NCI-H510A treated with DMSO at 0.1 percent for 48 hours (cell line): ENCODE data around the gene MAN1A1.

Source experiments
- DNase-seq: peaks from one replicate; lab custom pipeline; 2025; lab: John Stamatoyannopoulos, UW

The MAN1A1 gene

DNA sequence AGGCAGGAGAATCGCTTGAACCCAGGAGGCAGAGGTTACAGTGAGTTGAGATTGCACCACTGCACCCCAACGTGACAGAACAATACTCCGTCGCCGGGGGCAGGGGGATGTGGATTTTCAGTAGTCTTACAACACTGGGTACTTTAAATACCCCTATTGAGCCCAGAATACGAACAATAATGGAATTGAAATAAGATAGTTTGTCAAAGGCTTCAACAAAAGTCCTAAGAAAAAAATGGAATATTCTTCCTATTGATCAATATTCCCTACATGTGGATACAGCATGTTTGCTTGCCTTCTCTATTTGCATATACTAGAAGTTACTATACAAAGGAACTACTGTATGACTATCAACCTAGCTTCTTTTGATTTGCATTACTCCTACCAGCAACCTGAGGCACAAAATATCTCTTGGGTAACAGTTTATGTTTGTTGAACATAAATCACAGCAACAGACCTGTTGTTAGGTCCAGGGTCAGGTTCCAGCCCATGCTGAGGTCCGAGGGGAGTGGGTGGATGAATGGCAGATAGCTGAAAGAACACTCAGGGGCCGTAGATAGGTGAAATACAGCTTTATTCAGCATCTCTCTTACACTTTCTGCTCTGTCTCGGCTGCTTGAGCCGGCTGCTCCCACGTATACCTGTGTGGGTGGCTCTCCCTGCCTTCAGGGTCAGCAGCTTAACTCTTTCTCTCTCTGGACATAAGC is 23.8 kb downstream of the MAN1A1 start:
- no peak for DNase-seq

DNA sequence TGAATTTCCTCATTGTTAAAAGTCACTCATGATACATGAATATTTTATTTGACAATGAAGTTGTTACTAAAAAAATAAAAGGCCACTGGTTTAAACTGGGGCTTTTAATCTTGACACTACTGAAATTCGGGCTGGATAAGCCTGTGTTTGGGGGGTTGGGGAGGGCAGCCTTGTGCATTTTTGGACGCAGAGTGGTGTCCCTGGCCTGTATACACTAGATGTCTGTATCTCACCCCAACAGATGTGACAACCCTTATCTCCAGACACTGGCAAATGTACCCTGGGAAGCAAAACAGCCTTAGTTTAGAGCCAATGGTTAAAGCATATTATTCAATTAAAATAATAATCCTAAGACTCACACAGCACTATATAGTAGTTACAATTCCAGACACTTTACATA is 24.8 kb downstream of the MAN1A1 start:
- no peak for DNase-seq

DNA sequence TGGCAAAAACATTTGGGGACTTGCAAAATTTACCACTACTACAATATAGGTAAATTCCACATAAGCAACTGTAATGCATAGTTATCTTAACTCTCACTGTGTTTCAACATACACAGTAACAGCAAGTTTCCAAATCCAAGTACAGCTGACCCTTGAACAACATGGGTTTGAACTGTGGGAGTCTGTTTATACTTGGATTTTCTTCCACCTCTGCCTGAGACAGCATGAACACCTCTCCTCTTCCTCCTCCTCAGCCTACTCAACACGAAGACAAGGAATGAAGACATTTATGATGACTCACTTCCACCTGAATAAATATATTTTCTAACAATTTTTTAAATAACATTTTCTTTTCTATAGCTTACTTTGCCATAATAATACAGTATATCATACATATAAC is 25.6 kb downstream of the MAN1A1 start:
- DNase-seq = no peak

DNA sequence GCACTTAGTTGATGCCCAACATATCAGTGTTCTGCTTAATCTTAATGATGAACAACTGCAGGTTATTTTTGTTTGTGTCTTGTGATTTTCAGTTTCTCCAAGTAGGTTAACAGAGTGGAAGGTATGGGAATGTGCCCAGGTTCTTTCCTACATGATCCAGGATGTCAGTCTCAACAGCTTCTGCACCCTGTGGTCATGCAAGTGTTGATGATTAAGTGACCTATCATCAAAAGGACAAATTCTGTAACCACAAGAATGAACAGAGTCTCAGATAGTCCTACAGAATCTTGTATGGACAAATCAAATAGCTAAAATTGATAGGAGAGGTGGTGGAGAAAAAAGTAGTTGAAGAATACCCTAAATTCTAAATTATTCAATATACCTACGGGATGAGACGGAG is 26.1 kb downstream of the MAN1A1 start:
- no peak for DNase-seq

DNA sequence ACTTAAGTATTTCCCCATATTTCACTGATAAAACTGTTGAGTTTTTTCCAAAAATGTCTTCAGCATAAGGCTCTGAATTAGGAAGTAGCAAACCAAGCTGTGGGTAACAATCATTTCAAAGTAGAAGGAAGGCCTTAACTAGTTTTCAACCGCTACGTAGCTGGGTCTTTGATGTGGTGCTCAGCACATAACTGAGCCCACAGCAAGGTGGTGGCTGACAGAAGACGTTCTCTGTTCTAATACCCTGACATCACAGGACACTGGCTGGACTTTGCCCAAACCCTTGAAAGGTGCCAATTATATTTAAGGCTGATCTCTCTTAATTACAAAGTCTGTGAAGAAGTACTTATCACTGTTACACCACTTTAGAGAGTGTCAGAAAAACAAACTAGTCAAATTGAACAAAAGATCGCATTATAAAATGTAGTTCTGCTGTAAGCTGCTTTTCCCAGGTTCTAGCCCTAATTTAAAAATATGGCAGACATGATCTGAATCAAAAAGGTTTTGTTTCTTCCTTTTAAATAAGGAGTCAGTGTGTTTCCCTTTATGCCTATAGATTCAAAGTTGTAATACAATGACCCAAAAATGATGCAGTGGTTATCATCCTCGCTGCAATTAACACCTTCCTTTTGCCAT is 26.7 kb downstream of the MAN1A1 start:
- DNase-seq = no peak

DNA sequence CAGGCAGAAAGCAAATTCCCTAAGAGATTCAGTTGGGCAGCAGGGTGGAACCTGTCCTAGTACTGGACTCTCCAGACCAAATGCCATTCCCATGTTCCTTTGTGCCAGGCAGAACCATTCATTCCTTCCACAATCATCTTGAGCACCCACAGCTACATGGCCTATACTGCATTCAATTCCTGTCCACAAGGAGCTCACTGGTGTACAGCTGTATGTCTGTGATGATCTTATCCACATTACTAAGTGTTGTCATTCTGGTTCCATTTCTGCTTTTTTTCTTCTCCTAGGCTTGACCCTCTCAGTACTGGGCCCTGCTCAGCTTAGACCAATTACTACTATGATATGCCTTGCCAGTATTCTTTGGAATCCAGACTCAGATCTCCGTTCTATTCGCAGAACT is 27.5 kb downstream of the MAN1A1 start:
- DNase-seq = no peak

DNA sequence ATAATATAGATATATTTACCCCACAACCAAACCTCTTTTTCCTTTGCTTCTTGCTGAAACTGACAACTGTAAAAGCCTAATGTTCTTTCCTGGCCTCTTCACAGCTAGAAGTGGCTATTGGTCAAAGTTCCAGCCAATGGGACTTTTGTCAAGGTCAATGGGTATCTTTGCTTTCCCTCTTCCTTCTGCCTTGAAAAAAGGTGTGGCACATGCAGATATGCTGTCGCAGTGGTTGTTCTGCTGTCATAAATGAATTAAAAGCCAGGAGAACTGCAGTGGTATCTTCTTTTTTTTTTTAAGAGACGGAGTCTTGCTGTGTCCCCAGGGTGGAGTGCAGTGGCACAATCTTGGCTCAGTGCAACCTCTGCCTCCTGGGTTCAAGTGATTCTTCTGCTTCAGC is 29.9 kb downstream of the MAN1A1 start:
- no peak for DNase-seq

DNA sequence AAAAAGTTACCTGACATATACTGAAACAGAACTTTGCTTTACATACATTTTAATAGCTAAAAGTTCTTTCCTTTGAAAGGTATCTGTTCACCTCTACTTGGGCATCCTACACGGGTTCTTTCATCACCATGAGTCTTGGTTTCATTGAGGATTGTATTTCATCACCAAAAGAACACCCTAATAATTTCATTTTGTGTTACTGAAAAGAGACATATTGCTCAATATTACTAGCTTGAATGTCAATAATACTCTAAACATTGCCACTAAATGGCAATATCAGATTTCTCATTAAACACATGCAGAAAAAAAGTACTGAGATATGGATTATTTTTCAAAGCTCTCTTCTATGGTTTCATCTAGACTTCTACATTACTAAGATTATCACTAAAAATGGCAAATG is 30.8 kb downstream of the MAN1A1 start:
- DNase-seq = no peak

DNA sequence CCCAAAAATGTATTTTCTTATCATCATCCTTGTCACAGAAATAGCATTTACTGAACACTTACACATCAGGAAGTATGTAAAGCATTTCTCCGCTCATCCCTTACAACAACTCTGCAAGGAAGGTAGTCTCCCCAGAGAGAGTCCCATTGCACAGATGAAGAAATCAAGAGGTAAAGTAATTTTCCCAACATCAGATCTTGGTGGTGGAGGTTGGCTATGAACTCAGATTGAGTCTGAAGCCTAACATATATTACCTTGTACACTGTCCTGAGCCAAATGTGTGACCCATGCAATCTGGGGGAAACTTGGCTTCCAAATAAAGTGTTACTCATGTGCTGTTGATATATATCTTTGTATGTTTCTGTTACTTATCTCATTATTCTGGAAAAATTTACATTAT is 31.4 kb downstream of the MAN1A1 start:
- DNase-seq = no peak

DNA sequence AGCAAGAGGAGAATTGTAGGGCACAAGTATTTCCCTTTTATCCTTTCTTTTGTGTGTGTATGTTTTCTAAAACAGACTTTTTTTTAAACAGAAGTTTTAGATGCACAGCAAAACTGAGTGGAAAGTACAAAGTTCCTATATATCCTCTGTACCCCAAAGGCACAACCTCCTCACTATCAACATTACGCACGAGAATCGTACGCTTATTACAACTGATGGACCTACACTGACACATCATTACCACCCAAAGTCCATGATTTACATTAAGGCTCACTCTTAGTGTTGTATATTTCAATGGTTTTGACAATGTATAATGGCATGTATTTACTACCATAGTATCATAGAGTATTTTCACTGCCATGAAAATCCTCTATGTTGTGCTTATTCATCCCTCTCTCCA is 32.6 kb downstream of the MAN1A1 start:
- DNase-seq = no peak

DNA sequence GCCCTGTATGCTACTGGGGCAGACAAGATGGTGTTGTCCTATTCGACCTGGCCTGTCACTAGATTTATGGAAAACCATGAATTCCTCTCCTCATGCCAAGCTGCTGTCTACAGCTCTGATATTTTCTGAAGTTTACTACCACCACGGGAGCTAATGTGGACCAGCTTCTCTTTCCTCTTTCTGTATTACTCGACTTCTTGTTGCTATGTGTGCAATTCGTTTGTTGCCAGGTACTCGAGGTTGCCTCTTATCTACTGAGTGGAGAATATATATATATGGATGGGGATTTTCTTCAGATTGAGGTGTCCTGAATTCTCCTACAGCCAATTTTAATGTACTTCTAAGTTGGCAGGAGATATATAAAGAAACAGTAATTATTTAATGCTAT is 34.7 kb downstream of the MAN1A1 start:
- no peak for DNase-seq

DNA sequence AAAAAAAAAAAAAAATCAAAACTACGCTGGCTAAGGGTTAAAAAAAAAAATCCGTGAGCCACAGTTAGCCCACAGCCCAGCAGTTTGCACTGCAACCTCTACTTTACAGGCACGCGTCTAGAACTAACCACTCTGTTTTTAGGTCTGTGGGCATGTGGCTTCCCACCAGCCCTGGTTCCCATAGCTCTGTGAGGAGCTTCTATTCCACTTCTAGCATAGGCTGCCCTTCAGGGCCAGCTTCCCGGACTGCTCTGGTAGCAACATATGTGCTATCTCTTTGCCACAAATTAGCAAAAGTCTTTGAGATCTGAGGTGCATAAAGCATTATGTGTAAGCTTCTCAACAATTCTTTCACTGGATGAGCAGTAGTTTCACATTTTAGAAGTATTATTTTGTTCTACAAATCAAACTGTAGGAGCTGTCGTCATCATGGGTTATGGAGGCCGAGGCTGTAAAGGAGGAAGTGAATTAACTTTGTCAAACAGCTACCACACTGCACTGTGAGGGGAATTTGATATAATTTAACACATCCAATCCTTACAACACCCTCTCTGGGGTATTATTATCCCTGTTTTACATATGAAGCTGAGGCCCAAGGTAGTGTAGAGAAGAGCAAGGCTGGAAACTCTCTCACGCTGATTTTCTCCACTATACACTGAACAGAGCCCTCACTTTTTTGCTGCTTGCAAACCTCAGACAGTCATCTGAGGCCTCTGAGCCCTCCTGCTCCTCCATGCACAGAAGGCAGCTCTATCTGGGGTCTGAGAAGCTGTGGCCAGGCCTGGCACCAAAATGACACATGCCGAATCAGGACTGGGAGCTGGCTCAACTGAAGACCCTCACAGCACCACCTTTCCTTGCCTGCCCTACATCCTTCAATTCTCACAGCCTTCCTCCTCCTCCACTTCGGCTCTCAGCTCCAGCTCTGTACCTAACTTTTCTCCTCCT is 35.4 kb downstream of the MAN1A1 start:
- no peak for DNase-seq

DNA sequence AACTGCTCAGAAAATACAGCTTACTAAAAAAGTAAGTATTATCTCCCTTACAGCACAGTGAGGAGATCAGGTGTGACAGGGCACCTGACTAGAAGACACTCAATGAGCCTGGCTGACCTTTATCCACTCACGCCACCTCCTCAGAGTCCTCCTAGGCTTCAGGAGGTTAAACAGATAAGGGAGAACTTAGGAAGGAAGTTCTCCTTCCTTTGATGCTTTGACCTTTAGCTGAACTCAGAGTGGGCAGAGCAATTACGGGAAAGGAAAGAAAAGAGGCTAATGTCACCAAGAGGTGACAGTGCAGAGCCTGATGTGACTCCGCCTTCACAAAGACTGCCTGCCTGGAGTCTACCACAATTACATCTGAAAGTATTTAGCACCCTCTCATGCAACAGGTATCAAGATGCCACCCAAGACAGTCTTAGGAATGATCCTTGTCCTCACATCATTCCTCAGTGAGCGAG is 36.7 kb downstream of the MAN1A1 start:
- no peak for DNase-seq

DNA sequence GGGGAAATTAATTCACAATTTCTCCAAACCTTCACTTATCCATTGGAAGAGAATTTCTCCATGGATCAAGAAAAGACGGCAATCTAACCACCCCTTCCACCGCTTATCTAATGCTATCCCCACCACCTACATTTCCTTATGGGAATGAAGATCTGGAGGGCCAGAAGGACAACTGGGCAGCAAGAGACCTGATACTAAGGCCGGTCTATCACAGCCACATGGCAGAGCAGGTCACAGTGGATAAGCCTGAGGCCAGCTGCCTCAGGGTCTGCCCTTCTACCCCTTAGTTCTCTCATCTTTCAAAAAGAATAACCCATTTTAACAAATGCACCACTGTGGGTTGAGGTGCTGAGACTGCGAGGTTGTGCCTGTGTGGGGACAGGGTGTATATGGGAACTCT is 37.1 kb downstream of the MAN1A1 start:
- no peak for DNase-seq

DNA sequence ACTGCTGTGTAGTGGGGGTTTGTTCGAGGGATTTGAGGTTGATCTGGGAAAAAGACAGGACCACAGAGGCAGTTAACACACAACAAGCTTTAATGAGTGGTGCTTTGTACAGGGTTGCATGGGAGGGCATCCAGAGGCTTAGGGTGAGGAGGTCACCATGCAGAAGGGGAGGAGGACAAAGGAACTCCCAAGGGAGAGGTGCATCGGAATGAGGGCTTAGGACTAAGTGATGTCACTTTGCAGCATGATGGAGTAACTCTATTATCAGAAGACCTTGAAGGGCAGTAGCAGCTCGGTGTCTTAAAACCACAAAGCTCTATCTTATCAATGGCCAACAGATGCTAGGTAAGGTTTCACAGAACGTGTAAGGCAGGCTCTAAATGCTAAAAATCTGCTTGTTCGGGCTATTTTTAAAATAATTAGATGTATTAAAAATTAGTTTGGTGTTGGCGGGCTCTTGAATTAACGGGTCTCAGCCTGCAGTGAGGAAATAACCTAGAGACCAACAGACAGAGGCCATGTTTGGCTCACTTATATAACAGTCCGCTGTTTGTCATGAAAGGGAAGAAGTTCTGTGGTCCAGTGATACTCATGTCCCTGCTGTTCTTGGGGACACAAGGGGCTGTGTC is 37.9 kb downstream of the MAN1A1 start:
- DNase-seq = no peak

DNA sequence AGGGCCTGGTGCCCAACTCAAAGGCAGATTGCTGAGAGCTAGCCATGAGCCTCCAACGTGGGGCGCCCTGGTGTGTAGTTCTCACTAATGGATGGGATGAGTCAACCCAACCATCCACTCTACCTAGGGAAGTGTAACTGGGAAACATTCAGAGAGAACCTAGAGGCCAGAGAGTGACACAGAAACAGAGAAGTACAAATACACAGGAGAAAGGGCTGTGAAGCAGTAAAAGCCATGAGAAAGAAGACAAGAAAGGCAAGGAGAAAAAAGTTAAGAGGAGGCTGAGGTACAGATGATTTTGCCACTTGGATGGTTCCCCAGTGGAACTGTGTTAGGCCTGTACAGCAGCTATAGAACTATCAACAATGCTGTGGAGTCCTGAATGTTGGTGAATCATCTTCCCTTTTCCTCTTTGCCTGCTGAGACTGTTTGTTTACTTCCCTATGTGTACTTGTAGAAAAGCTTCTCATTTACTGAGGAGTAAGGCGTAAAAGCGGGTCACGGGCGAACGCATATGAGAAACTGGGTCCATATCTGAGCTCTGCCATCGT is 39.0 kb downstream of the MAN1A1 start:
- no peak for DNase-seq

DNA sequence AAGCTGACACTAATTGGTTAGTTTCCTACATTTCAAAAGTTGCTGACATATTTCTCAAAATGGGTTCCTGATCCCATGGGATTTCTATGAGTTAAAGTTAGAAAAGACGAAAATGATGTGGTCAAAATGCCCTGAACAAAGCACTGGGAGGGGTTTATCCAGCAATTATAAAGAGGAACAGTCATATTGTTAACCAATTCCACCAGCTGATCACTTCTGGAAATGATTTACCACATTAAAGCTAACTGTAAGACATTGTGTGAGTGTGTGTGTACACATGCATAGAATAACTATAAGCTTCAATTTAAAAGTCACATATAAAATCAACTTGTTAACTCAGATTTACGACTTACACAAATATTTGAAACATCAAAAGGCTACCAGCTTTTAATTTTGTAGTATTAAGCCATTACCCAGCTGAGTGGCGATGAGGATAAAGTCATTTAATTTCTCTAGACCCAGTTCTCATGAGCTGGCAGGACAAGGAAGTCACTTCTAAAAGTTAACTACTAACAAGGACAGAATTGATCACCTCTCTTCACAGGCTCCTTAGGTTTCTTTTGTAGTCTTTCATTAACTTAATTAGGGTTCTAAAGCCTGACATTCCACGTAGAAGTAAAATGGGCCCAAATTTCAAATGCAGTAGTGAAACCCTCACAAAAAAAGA is 40.4 kb downstream of the MAN1A1 start:
- DNase-seq = no peak

DNA sequence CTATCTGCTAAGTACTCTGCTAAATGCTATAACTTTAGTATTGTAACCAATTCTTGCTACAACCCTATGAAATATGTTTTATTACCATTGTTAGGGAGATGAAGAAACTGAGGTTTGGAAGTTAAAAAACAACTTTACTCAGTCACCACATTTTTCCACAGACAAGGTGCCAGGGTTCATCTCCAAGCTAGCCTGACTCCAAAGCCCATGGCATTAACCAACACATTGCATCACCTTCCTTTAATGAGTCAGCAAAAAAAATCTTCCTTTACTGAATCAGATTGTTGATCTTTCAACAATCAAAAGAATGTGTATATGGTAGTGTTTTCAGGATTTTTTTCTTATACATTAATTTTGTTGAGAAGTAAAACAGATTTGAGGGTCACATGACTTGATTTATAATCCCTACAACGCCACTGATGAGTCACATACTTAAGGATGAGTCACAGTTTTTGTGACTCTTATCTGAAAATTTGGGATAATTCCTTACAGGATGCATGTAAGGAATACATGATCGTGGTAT is 41.5 kb downstream of the MAN1A1 start:
- no peak for DNase-seq

DNA sequence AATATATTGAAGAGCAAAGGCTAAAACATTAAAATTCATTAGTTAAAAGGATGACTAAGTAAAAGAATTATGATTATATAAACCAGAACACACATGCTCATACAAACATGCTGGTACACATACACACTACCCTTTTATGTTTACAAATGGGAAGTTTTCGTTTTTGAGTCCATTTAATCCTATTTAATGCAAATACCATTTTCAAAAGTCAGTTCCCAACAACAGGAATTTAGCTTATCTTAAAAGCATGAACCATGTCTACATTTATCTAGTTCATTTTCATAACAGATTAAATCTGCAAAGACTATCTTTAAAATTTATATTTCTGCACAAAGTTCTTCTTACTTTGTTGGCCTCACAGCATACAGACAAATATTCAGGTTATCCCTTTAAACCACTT is 42.5 kb downstream of the MAN1A1 start:
- no peak for DNase-seq

DNA sequence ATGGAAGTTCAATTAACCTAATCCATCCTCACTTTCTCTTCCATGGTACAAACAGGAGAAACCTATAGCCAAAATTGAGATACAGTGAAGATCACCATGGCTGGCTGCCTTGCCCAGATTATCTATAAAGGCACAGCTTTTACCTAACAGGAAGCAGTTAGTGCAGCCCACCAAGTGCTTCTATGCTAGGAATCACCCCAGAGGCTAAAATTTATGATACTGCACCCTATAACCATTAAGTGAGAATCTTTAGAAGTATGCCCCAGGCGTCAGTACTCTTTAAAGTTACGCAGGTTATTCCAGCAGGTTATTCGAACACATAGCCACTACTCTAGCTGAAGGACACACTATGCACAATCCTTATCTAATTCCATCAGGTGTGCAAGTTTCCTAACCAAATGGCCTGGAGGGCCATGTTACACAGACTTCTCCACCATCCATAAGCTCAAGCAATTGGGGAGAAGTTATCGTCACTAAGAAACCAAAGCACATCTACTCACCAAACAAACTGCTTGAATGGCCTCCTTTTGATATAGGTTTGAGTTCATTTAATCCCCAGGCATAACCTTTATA is 43.1 kb downstream of the MAN1A1 start:
- no peak for DNase-seq
